Motor neuron (in vitro differentiated cells): Measurements from ENCODE around the gene DENND11. TPM values are rescaled to one million over a fixed set of nuclear protein-coding genes. Genes with fewer than 3 reads are reported as not detected.

Source experiments
- ATAC-seq, 8 experiments: fragments of 200-7000 bp; cut with Tn5 transposase; replicated peaks in 6 of 8; 2 replicates each; pipeline ENCODE4 v1.8.0; 2021; ENCODE audit warnings: mild to moderate bottlenecking in 8 of 8, moderate library complexity in 8 of 8
- H3K27ac ChIP-seq, 2 donors: fragments of 250-450 bp; sonication (Bioruptor Pico); 2 replicates each; pipeline ENCODE4 v1.9.0; 2021; ENCODE audit warnings: antibody characterized with exemption in 2 of 2, mild to moderate bottlenecking in 2 of 2, moderate library complexity in 1 of 2
- H3K4me1 ChIP-seq, 2 donors: fragments of 250-450 bp; sonication (Bioruptor Pico); replicated peaks in 1 of 2; 2 replicates each; pipeline ENCODE4 v1.6.1; 2021; ENCODE audit warnings: antibody characterized with exemption in 2 of 2, mild to moderate bottlenecking in 2 of 2, moderate library complexity in 1 of 2
- H3K4me3 ChIP-seq, 5 donors: fragments of 250-450 bp; sonication (Bioruptor Pico); 2 replicates each; pipeline ENCODE4 v1.9.0; 2021; ENCODE audit warnings: antibody characterized with exemption in 5 of 5, mild to moderate bottlenecking in 5 of 5, moderate library complexity in 4 of 5
- WGBS, 10 experiments: fragments of 450-650 bp; shearing (Covaris generic); methylation state at CpG; one replicate each; pipeline ENCODE4 v1.0.0; 2022; 5-methylcytosine and 5-hydroxymethylcytosine counted together
- in situ Hi-C, 9 experiments: fragments of 400-800 bp; cut with MboI; loops; one replicate each; pipeline ENCODE4 v1.15.0; 2021; ENCODE audit warnings: low sequenced_read_pairs in 9 of 9, low pct_unique_long_range_greater_than_20kb in 2 of 9; ENCODE audit not compliant: unreplicated experiment in 9 of 9
- total RNA-seq, 8 experiments: library from RNA; unstranded; fragments of 300-600 nt; gene quantifications; 2 replicates each; pipeline versions ENCODE4 v1.2.3 to v1.2.4, GENCODE V29; 2022

The DENND11 gene
- total RNA-seq, 8 experiments from 2014 or later: 3.4 to 22.5 (median 16.7) TPM

DNA sequence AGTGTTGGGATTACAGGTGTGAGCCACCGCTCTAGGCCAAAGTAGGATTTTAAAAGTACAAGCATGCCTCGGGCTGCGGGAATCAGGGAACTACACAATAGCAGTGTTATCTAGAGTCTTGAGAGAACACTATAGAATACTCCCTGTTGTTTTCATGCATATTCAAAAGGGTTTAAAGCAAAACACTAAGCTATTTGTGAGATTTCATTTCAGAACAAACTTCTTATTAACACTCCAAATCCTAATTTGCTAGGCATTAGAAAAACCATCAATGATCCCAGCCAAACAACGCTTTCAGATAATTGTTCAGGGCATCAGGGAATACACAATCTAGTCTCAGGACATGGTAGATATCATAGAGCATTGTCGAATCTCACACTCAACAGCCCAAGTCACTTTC lies 13.9 kb downstream of the DENND11 start:
- 83 to 100% (median 93%) methylated on average over 1 to 4 of the region's 5 CpGs; no CpG with 5 or more reads in 1 of the 10 experiments for WGBS, 10 experiments
- Histone ChIP-seq H3K4me3 (no peak overlapping the region), H3K4me1 (no peaks in the 10 kb centered on the region), H3K27ac (no peak overlapping the region)
- ATAC-seq: no peak
- in situ Hi-C loops: no loop called here

GRCh38 chr7:141686670-141687069 lies 15.3 kb downstream of the DENND11 start:
- Histone ChIP-seq H3K27ac (no peak overlapping the region), H3K4me3 (no peak overlapping the region), H3K4me1 (no peaks in the 10 kb centered on the region)
- 29 to 100% (median 96%) methylated on average over 1 to 6 of the region's 6 CpGs; no CpG with 5 or more reads in 2 of the 10 experiments for whole genome bisulfite sequencing, 10 experiments
- no peak for ATAC-seq
- in situ Hi-C loops: no loop called here

DNA sequence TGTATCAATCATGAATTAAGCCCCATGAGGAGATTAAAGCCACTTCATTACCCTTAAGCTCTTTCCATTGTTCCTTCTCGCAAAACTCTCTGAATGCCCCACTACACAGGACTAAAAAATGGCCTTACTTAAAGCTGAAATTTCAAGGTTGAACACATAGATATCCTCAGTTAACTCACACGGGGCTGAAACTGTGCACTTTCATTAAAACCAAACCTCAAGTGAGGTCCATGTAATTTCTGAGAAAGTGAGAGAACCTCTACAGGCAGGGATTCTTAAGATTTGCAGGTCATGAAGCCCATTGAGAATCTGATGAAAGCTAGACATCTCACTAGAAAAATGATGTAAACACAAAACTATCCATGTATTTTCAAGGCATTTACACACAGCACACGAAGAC lies 15.9 kb downstream of the DENND11 start:
- 57 to 100% (median 88%) methylated on average over 1 to 3 of the region's 3 CpGs; no CpG with 5 or more reads in 2 of the 10 experiments for WGBS, 10 experiments
- in situ Hi-C loops: no loop called here
- ATAC-seq: no peak
- no peak overlapping the region for H3K4me3 ChIP-seq
- H3K27ac ChIP-seq: no peak overlapping the region
- no peaks in the 10 kb centered on the region for H3K4me1 ChIP-seq

DNA sequence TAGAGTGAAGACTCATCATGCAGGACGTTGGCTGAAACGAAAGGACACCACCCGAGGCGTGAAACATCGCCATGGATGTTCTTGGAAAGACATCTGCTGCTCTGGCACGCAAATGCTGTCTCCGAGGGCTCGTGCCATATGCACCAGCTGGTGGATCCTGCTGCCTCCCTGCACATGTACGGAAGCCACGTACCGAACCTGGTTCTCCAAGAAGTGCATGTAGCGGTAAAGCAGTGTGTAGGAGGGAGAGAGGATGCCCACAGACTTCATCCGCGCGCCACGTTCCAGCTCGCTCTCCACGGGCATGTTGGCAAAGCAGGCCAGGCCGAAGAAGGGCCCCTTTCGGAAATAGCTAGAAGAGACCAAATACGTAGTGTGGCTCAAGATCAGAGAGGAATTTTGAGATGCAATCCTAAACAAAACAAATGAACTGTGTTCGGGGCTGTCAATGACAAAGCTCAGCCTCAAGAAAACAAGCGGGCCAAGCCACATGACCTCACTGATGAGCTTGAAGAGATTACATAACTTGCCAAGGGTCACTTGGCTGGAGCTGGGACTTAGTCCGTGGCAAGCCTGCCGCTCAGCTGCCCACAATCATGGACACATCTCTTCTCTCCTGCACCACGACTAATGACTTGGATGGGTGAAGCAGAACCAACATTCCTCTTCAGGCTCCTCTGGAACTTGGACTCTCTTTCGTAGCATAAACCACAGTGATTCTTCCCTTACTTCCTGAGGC lies 16.5 kb downstream of the DENND11 start:
- no peaks in the 10 kb centered on the region for H3K4me1 ChIP-seq
- ATAC-seq: no peak
- H3K27ac ChIP-seq: no peak overlapping the region
- in situ Hi-C loops: no loop called here
- H3K4me3 ChIP-seq: no peak overlapping the region
- 74 to 99% (median 90%) methylated on average over 2 to 17 of the region's 27 CpGs; no CpG with 5 or more reads in 1 of the 10 experiments for WGBS, 10 experiments

DNA sequence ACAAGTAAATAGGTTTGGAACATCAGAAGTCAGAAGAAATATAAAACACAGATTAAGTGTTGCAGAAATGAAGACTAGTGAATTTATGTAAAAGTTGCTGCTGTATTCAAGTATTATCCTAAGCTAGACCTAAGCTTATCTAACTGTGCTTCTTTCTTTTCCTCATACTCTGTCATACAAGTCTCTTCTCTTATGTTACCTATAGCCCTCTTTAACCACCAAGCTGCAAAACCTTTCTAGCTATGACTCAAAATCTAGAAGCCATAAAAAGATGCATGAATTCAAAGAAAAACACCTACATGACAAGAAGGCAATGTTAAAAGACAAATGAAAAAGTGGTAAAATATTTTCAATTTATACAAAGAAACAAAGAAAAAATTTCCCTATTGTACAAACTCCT lies 23.0 kb downstream of the DENND11 start:
- ATAC-seq: no peak
- in situ Hi-C loops: no loop called here
- Histone ChIP-seq H3K4me3 (no peak overlapping the region), H3K27ac (no peak overlapping the region), H3K4me1 (no peaks in the 10 kb centered on the region)

- H3K27ac ChIP-seq: no peak overlapping the region
- WGBS, 10 experiments: 67 to 100% (median 100%) methylated on average over 1 to 3 of the region's 3 CpGs; no CpG with 5 or more reads in 1 of the 10 experiments
- no peak overlapping the region for H3K4me3 ChIP-seq
- ATAC-seq: no peak
- H3K4me1 ChIP-seq: peaks cover 0 to 7% of the 10 kb centered on the region in 2 donors
- in situ Hi-C loops: no loop called here
These were observed 25.3 kb downstream of the DENND11 start for GRCh38 chr7:141676618-141677017.

DNA sequence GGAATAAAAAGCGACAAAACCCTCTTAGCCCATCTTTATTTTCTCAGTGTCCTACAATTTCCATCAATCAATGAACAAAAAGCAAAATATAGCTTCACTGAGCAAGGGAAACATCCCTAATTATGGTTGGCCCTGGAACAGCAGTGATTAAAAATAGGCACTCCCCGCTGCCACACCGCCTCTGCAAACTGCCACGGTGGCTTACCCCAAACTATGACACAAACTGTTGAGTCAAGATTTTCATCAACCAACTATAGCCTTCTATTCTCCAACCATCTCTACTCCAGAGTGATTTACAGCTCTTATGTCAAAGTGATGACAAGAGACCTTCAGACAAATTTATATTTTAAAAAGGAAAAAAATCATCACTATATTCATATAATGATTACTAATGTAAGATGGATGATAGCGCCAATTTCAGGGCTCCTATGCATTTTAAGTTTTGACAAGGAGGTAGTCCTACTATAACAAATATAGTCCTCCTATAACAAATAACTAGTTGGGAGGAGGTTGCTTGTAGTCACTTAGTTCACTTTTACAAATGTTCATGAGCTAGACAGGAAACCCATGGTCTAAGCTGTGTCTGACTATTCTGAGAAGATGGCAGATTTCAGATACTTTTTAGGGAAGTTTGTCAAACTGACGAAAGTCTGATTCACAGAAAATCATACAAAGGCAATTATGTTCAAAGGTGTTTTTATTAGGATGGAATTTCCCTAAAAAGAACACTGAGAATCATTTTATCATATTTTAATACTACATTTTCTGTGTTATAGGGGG lies 26.3 kb downstream of the DENND11 start:
- no peak overlapping the region for H3K27ac ChIP-seq
- no peak for ATAC-seq
- H3K4me1 ChIP-seq: peaks cover 0 to 7% of the 10 kb centered on the region in 2 donors
- no peak overlapping the region for H3K4me3 ChIP-seq
- in situ Hi-C loops: no loop called here
- WGBS, 10 experiments: 86 to 100% (median 89%) methylated on average over 1 to 6 of the region's 6 CpGs; no CpG with 5 or more reads in 1 of the 10 experiments

DNA sequence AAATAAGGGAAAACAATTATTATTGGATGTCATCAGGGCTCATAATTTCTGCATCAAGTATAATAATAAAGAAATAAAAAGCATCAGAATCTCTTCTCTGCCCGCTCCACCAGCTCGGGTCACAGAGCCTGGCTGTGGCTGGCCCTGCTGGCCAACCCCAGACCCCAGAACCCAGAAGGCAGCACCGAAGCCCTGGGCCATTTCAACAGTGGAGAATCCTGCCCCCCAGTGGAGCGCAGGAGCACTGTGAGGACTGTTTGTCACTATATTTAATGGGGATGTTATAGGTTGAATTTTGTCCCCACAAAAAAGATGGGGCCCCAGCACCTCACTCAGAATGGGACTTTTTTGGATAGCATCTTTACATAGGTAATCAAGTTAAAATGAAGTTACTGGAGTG lies 27.3 kb downstream of the DENND11 start:
- 10 to 83% (median 40%) methylated on average over 1 to 4 of the region's 4 CpGs; no CpG with 5 or more reads in 1 of the 10 experiments for WGBS, 10 experiments
- no peak overlapping the region for H3K27ac ChIP-seq
- ATAC-seq: peak in 6 of 8 experiments; percentile 40 to 90 (median 78)
- peaks cover 0 to 7% of the 10 kb centered on the region in 2 donors for H3K4me1 ChIP-seq
- in situ Hi-C loops: no loop called here
- H3K4me3 ChIP-seq: no peak overlapping the region

GRCh38 chr7:141674171-141674671 lies 27.7 kb downstream of the DENND11 start:
- ATAC-seq: peak in 5 of 8 experiments; percentile 44 to 80 (median 66)
- 41 to 92% (median 70%) methylated on average over 1 to 4 of the region's 5 CpGs; no CpG with 5 or more reads in 3 of the 10 experiments for WGBS, 10 experiments
- Histone ChIP-seq H3K27ac (no peak overlapping the region), H3K4me3 (no peak overlapping the region), H3K4me1 (peaks cover 0 to 7% of the 10 kb centered on the region in 2 donors)
- in situ Hi-C loops: no loop called here

DNA sequence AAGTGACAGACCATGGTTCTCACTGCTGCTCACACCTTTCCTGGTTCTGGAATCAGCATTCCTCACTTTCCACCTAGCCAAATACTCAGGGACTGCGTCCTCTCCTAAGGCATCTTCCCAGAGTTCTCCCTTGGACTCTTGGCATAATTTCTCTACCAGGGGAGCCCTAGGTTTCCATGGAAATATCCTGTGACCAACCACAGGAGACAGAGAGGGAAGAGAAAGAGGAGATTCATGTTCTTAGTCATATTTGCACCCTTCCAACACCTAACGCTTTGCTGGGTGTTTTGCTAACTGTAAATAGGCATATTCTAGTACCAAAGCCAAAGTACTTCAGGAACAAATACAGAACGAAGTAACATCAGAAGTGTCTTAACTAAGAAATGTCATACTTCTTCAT lies 28.6 kb downstream of the DENND11 start:
- WGBS, 10 experiments: 79 to 100% (median 95%) methylated on average over 1 to 3 of the region's 3 CpGs
- peaks cover 0 to 7% of the 10 kb centered on the region in 2 donors for H3K4me1 ChIP-seq
- H3K27ac ChIP-seq: no peak overlapping the region
- in situ Hi-C loops: no loop called here
- ATAC-seq: no peak
- no peak overlapping the region for H3K4me3 ChIP-seq

DNA sequence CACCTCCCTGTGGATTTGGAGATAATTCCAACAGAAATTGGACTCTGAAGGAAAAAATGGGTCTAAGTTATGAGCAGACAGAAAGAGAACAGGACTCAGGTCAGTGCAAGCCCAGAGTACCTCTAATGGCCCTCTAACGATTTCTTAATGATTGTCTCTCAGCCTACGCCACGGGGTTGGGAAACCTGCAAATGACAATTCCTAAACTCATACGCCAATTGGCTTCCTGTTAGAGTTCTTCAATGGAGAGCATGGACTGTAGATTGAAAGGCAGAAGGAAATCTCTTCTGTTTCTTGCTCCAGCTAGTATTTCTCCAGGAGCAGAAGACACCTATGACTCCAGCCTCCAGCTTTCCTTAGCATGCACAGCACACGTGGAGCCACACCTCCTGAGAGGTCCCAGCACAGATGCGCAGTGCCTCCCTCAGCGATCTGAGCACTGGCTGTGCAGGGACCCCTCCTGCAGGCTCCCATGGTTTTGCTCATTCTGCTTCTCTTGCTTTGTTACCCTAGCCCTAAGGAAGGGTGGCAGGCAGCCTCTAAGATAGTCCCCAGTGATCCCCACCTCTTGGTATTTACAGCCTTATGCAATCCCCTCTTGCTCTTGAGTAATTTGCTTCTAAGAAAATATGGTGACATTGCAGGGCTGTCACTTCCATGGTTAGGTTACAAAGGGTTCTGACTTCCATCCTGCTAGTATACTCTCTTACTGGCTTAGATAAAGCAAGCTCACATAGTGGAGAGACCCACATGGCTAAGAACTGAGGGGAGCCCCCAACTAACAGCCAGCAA lies 30.1 kb downstream of the DENND11 start:
- in situ Hi-C loops: no loop called here

DNA sequence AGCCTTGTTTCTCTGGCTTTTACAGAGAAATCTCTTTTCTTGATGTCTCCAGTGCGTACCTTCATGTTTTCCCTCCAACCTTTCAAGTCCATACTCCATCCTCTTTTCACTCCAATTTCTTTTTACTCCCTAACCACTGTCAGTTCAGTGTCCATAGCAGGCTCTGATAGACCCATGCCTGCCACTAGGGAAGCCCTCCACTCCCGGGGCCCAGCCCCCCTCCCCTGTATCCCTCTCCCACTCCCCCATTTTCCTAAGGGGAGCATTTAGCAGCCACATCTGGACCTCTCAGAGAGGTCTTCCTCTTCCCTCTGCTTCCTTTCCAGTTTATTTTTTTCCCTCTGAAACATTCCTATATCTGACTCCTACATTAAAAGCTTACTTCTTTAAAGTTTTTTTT lies 33.1 kb downstream of the DENND11 start:
- ATAC-seq: no peak
- H3K4me1 ChIP-seq: peaks cover 0 to 5% of the 10 kb centered on the region in 2 donors
- no peak overlapping the region for H3K4me3 ChIP-seq
- H3K27ac ChIP-seq: no peak overlapping the region
- WGBS, 10 experiments: 80 to 100% (median 91%) methylated on average over 1 of the region's 2 CpGs; no CpG with 5 or more reads in 5 of the 10 experiments
- in situ Hi-C loops: no loop called here

More for the DNA sequence above, 30.1 kb downstream of the DENND11 start:
- no peak overlapping the region for H3K4me3 ChIP-seq
- ATAC-seq: no peak
- peaks cover 0 to 7% of the 10 kb centered on the region in 2 donors for H3K4me1 ChIP-seq
- H3K27ac ChIP-seq: no peak overlapping the region
- WGBS, 10 experiments: 80 to 100% (median 94%) methylated on average over 1 to 5 of the region's 7 CpGs; no CpG with 5 or more reads in 4 of the 10 experiments
